ENCODE results near the gene FEZF2. TPM values are rescaled to one million over a fixed set of nuclear protein-coding genes. Genes with fewer than 3 reads are reported as not detected.

FEZF2 gene
- total and polyA plus RNA-seq, 9 of the 15 experiments (the other 6 are each of a cell fraction or from before 2014, with no cell fraction given) = not detected

GRCh38 chr3:62355703-62356102 is 17.6 kb downstream of the FEZF2 start:
- Histone ChIP-seq H2AFZ (ENCODE audit: low read depth, low read length) (no peak overlapping the region), H3K4me3 (no peak overlapping the region), H3K36me3 (ENCODE audit: control insufficient read depth, insufficient read depth, low read length) (no peaks in the 10 kb centered on the region), H3K9me1 (ENCODE audit: control insufficient read depth, insufficient read depth, low read length) (no peaks in the 10 kb centered on the region), H4K20me1 (replicated peaks; ENCODE audit: control insufficient read depth, insufficient read depth, low read length) (no peaks in the 10 kb centered on the region), H3K79me2 (ENCODE audit: control insufficient read depth, insufficient read depth, low read length) (no peaks in the 10 kb centered on the region), H3K9ac (ENCODE audit: insufficient read depth in 1 of 2, low read depth in 2 of 2, low read length in 2 of 2) (no peak overlapping the region), H3K27me3 (ENCODE audit: control insufficient read depth in 2 of 2, insufficient read depth in 2 of 2, low read length in 2 of 2) (no peaks in the 10 kb centered on the region), H3K9me3 (replicated peaks; ENCODE audit: control insufficient read depth, insufficient read depth, low read depth, low read length) (no peaks in the 10 kb centered on the region), H3K4me1 (replicated peaks in 1 of 2; ENCODE audit: control insufficient read depth in 2 of 2, insufficient read depth in 2 of 2, low read length in 2 of 2) (no peaks in the 10 kb centered on the region), H3K4me2 (ENCODE audit: insufficient read depth, low read length) (no peak overlapping the region), H3K27ac (ENCODE audit: extremely low read depth, low read depth, low read length) (no peak overlapping the region)
- BruUV-seq (replicated peaks) = no TSS peak
- FAIRE-seq (no peak), DNase-seq (ENCODE audit: extremely low read depth in 1 of 4, low spot score in 3 of 4) (no peak), ATAC-seq (no peak)
- TF ChIP-seq NR2C1 (IDR thresholded peaks at IDR 0.05) = no peak
- no peak for TF ChIP-seq NR2C1 (tag; IDR thresholded peaks at IDR 0.05)
- TF ChIP-seq HDAC6 (IDR thresholded peaks at IDR 0.05; ENCODE audit: low read depth, low read length) = no peak
- TF ChIP-seq SMC3 (conservative IDR thresholded peaks at IDR 0.05; ENCODE audit: insufficient read depth, low read depth, low read length) = no peak
- TF ChIP-seq, protein P1, sequence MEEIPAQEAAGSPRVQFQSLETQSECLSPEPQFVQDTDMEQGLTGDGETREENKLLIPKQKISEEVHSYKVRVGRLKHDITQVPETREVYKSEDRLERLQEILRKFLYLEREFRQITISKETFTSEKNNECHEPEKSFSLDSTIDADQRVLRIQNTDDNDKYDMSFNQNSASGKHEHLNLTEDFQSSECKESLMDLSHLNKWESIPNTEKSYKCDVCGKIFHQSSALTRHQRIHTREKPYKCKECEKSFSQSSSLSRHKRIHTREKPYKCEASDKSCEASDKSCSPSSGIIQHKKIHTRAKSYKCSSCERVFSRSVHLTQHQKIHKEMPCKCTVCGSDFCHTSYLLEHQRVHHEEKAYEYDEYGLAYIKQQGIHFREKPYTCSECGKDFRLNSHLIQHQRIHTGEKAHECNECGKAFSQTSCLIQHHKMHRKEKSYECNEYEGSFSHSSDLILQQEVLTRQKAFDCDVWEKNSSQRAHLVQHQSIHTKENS (CRISPR knock-in tag; IDR thresholded peaks at IDR 0.05) = no peak
- no peak for TF ChIP-seq ZNF197 (CRISPR knock-in tag; IDR thresholded peaks at IDR 0.05; ENCODE audit: low read depth)
- no peak for TF ChIP-seq TGIF2 (CRISPR knock-in tag; IDR thresholded peaks at IDR 0.05)
- TF ChIP-seq BCLAF1 (IDR thresholded peaks at IDR 0.05; ENCODE audit: borderline replicate concordance in 1 of 2, control insufficient read depth in 1 of 2, low read depth in 2 of 2, low read length in 1 of 2) = no peak
- no peak for TF ChIP-seq CEBPG (CRISPR knock-in tag; IDR thresholded peaks at IDR 0.05)
- TF ChIP-seq CEBPG (tag; conservative IDR thresholded peaks at IDR 0.05 in 1 of 2, IDR thresholded peaks at IDR 0.05 in 1 of 2) = no peak
- no peak for TF ChIP-seq TOE1 (IDR thresholded peaks at IDR 0.05; ENCODE audit: borderline replicate concordance)
- no peak for TF ChIP-seq TOE1 (CRISPR knock-in tag; IDR thresholded peaks at IDR 0.05; ENCODE audit: borderline replicate concordance, low read depth)
- TF ChIP-seq, protein P2, sequence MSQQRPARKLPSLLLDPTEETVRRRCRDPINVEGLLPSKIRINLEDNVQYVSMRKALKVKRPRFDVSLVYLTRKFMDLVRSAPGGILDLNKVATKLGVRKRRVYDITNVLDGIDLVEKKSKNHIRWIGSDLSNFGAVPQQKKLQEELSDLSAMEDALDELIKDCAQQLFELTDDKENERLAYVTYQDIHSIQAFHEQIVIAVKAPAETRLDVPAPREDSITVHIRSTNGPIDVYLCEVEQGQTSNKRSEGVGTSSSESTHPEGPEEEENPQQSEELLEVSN (IDR thresholded peaks at IDR 0.05; ENCODE audit: borderline replicate concordance in 1 of 2, extremely low read depth in 1 of 2, insufficient read depth in 1 of 2, insufficient read length in 1 of 2, low read depth in 1 of 2, low read length in 1 of 2, poor library complexity in 1 of 2, severe bottlenecking in 1 of 2) = no peak
- no peak for TF ChIP-seq ZSCAN32 (CRISPR knock-in tag; IDR thresholded peaks at IDR 0.05)
- intact Hi-C loops (cut with micrococcal nuclease) (no loop called here), in situ Hi-C loops (cut with MboI) (no loop called here)
- POLR2A ChIA-PET = interaction anchor here (0.6 kb wide), 1 partner anchor 1313 kb away, joined by 3 read pairs; no protein-coding TSS in a partner anchor
- WGBS (ENCODE audit: insufficient coverage, low coverage, missing lambda C conversion rate) = 2% methylated on average over 3 of the region's 3 CpGs
- CTCF ChIA-PET (ENCODE audit: low intra/inter-chr PET ratio) = no interaction called here
